ENCODE measurements around the gene ADIPOR2.
A peak's percentile ranks its signal among the peaks of the same experiment; 100 is the strongest.

DNA sequence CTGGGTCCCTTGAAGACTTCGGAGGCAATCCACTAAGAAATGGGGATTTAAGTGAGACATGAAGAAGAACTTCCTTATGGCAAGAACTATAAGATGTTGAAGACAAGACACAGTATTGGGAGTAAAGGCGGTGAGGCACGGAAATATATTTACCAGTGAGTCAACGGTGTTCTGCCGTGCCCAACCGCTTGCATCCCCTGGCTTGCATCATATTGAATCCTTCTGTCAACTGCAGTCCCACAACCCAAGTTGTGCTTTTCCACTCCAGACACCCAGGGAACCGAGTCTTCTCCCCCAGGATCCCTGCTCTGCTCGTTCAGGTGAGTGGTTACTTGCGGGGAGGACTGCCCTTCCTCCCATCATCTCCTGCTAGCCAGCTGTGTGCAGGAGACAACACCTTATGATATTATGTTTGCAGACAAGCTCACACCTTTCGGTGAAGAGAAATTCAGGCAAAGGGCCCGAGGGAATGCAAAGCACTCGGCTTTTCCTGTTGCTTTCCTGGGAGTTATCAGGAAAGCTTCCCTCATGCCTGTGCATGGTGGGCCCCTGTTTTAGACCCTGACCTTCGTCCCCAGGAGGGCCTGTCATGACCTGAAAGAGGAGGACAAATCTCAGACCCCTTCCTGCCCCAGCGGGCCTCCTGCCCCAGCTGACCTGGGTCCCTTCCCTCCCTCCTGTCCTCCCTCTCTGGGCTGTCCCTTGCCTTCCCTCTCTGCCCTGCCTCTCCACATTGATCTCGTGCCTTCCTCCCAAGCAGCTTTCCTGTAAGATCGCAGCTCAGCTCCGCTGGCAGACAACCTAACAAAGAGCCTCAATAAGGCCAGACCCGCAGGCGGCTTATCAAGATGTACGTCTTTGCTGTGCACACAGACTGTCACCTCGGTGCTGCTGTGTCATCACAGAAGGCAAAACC, 125.2 kb downstream of the ADIPOR2 start:
- no peak for TF ChIP-seq GATA3 (IDR thresholded peaks at IDR 0.05; ENCODE audit: low read depth, low read length)
- peak; percentile 34; the same call in 1 of the 2 replicates for TF ChIP-seq GATA2 (IDR thresholded peaks at IDR 0.05; ENCODE audit: low read depth, low read length)
